T-helper 2 cell treated with Interferon-gamma antibody and Interleukin-4, amounts not matched to agents 5 μg/mL and 100 μg/mL, for 36 hours (primary cell): Measurements from ENCODE around the gene CPAMD8.

Source experiments
- DNase-seq: peaks from one replicate; pipeline ENCODE4 v3.0.0; 2021; ENCODE audit warnings: low spot score
- H3K27ac Mint-ChIP-seq: one replicate; pipeline ENCODE4 v1.8.0; 2021; ENCODE audit warnings: mild to moderate bottlenecking, mixed read lengths
- H3K27me3 Mint-ChIP-seq: one replicate; pipeline ENCODE4 v1.8.0; 2021; ENCODE audit warnings: low read depth, mixed read lengths
- H3K36me3 Mint-ChIP-seq: one replicate; pipeline ENCODE4 v1.8.0; 2021; ENCODE audit warnings: low read depth, mixed read lengths
- H3K4me1 Mint-ChIP-seq: one replicate; pipeline ENCODE4 v1.8.0; 2021; ENCODE audit warnings: low read depth, mixed read lengths
- H3K4me3 Mint-ChIP-seq: one replicate; pipeline ENCODE4 v1.8.0; 2022; ENCODE audit warnings: mild to moderate bottlenecking, moderate library complexity, mixed read lengths
- H3K9me3 Mint-ChIP-seq: one replicate; pipeline ENCODE4 v1.8.0; 2021; ENCODE audit warnings: mixed read lengths

The CPAMD8 gene

GRCh38 chr19:16860118-16860517 lies 166.5 kb downstream of the CPAMD8 start:
- Mint-ChIP-seq H3K4me3 (no peak overlapping the region), H3K27me3 (no peaks in the 10 kb centered on the region), H3K27ac (no peak overlapping the region), H3K36me3 (peaks cover 5% of the 10 kb centered on the region), H3K4me1 (peaks cover 3% of the 10 kb centered on the region), H3K9me3 (no peaks in the 10 kb centered on the region)
- no peak for DNase-seq

- Mint-ChIP-seq H3K4me1 (peaks cover 3% of the 10 kb centered on the region), H3K4me3 (no peak overlapping the region), H3K36me3 (peaks cover 10% of the 10 kb centered on the region)
Observed at GRCh38 chr19:16859626-16860025, 167.0 kb downstream of the CPAMD8 start.

GRCh38 chr19:16856091-16856490 lies 170.5 kb downstream of the CPAMD8 start:
- Mint-ChIP-seq H3K36me3 (peaks cover 15% of the 10 kb centered on the region), H3K27me3 (no peaks in the 10 kb centered on the region), H3K9me3 (no peaks in the 10 kb centered on the region), H3K4me1 (no peaks in the 10 kb centered on the region), H3K27ac (no peak overlapping the region), H3K4me3 (no peak overlapping the region)
- DNase-seq: no peak

More at GRCh38 chr19:16859626-16860025, 167.0 kb downstream of the CPAMD8 start:
- no peak for DNase-seq
- Mint-ChIP-seq H3K27ac (no peak overlapping the region), H3K27me3 (no peaks in the 10 kb centered on the region), H3K9me3 (no peaks in the 10 kb centered on the region)

DNA sequence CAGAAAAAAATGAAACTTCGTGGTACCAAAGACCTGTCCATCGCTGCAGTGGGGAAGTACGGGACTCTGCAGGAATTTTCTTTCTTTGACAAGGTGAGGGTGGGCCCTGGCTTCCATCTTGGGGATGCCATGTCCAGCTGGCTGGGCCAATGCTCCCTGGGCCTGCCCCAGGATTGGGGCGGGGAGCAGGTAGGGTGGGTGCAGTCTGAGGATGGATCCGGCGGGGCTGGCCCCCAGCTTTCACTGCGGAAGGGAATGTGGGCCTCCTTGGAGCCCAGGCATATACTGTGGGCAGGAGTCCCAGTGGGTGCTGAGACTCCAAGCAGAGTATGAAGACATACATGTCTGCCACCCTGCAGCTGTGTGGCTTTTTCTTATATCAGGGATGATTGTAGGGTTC lies 173.5 kb downstream of the CPAMD8 start:
- H3K27me3 Mint-ChIP-seq: no peaks in the 10 kb centered on the region
- no peak overlapping the region for H3K4me3 Mint-ChIP-seq
- no peaks in the 10 kb centered on the region for H3K4me1 Mint-ChIP-seq
- H3K27ac Mint-ChIP-seq: no peak overlapping the region
- H3K9me3 Mint-ChIP-seq: no peaks in the 10 kb centered on the region
- no peak for DNase-seq
- H3K36me3 Mint-ChIP-seq: peaks cover 21% of the 10 kb centered on the region

- no peak for DNase-seq
- H3K4me3 Mint-ChIP-seq: no peak overlapping the region
- no peaks in the 10 kb centered on the region for H3K9me3 Mint-ChIP-seq
- H3K36me3 Mint-ChIP-seq: peaks cover 22% of the 10 kb centered on the region
- H3K4me1 Mint-ChIP-seq: no peaks in the 10 kb centered on the region
- no peaks in the 10 kb centered on the region for H3K27me3 Mint-ChIP-seq
- no peak overlapping the region for H3K27ac Mint-ChIP-seq
Observed at GRCh38 chr19:16851031-16851712, 175.4 kb downstream of the CPAMD8 start.

GRCh38 chr19:16850133-16850532 lies 176.5 kb downstream of the CPAMD8 start:
- DNase-seq: no peak
- H3K36me3 Mint-ChIP-seq: peaks cover 22% of the 10 kb centered on the region
- no peaks in the 10 kb centered on the region for H3K9me3 Mint-ChIP-seq
- no peak overlapping the region for H3K4me3 Mint-ChIP-seq
- no peaks in the 10 kb centered on the region for H3K27me3 Mint-ChIP-seq
- no peak overlapping the region for H3K27ac Mint-ChIP-seq
- H3K4me1 Mint-ChIP-seq: no peaks in the 10 kb centered on the region

DNA sequence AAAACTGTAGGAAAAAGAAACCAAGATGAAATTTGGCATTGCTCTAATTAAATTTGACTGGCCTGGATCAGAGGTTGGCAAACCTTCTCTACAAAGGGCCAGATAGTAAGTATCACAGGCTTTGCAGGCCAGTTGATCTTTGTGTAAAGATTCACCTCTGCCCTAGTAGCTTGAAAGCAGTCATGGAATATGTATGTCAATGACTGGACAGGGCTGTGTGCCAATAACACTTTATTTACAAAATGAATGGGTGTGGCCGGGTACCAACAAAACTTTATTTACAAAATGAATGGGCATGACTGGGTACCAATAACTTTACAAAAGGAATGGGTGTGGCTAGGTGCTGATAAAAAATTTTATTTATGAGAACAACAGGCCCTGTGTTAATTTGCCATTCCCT lies 177.4 kb downstream of the CPAMD8 start:
- H3K4me1 Mint-ChIP-seq: no peaks in the 10 kb centered on the region
- no peak overlapping the region for H3K4me3 Mint-ChIP-seq
- DNase-seq: no peak
- no peaks in the 10 kb centered on the region for H3K9me3 Mint-ChIP-seq
- H3K27me3 Mint-ChIP-seq: no peaks in the 10 kb centered on the region
- peaks cover 15% of the 10 kb centered on the region for H3K36me3 Mint-ChIP-seq
- H3K27ac Mint-ChIP-seq: no peak overlapping the region

GRCh38 chr19:16847430-16847829 lies 179.2 kb downstream of the CPAMD8 start:
- DNase-seq: no peak
- peaks cover 15% of the 10 kb centered on the region for H3K36me3 Mint-ChIP-seq
- H3K4me3 Mint-ChIP-seq: no peak overlapping the region
- H3K4me1 Mint-ChIP-seq: no peaks in the 10 kb centered on the region
- no peak overlapping the region for H3K27ac Mint-ChIP-seq
- H3K9me3 Mint-ChIP-seq: no peaks in the 10 kb centered on the region
- no peaks in the 10 kb centered on the region for H3K27me3 Mint-ChIP-seq

DNA sequence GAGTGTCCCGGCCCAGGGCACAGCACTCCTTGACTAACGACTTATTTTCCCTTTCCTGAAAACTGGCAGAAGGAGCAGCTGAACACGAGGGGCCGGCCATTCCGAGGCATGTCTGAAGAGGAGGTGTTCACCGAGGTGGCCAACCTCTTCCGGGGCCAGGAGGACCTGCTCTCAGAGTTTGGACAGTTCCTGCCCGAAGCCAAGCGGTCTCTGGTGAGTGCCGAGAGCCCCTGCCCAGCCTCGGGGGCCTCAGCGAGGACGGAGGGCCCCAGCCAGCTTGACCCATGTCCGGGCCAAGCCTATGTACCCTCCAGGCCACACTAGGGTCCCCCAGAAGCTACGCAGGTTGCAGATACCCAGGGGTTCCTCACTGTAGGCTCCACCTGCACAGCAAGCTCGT lies 179.7 kb downstream of the CPAMD8 start:
- peaks cover 12% of the 10 kb centered on the region for H3K36me3 Mint-ChIP-seq
- no peak overlapping the region for H3K4me3 Mint-ChIP-seq
- H3K4me1 Mint-ChIP-seq: no peaks in the 10 kb centered on the region
- DNase-seq: no peak
- no peaks in the 10 kb centered on the region for H3K27me3 Mint-ChIP-seq
- no peaks in the 10 kb centered on the region for H3K9me3 Mint-ChIP-seq
- H3K27ac Mint-ChIP-seq: no peak overlapping the region
